Fibroblast of peridontal ligament (primary cell): Measurements from ENCODE around the gene CS.
"Not testable (repeated sequence)": the region's sequence is repeated elsewhere in the genome, so short reads cannot be mapped to it uniquely, and the experiment has no call there.

ENCODE experiments used
- DNase-seq: peaks from one replicate; pipeline ENCODE4 v3.0.0-alpha.2; 2010; ENCODE audit errors: extremely low read depth

Gene CS

GRCh38 chr12:56299853-56300643 lies at the start of gene CS:
TSS of gene CS (minus strand) at chr12:56300330. CDS start at chr12:56300201, 129 bp downstream.
- DNase-seq = peak; percentile 95

GRCh38 chr12:56348776-56349175 lies 48.6 kb upstream of the CS start:
- DNase-seq = no peak

- DNase-seq = not testable (repeated sequence)
Observed at GRCh38 chr12:56347255-56347654, 47.1 kb upstream of the CS start.

GRCh38 chr12:56346675-56347074 lies 46.5 kb upstream of the CS start:
- DNase-seq = no peak

GRCh38 chr12:56342290-56342689 lies 42.2 kb upstream of the CS start:
- DNase-seq = not testable (repeated sequence)

GRCh38 chr12:56341616-56342015 lies 41.5 kb upstream of the CS start:
- no peak for DNase-seq

- no peak for DNase-seq
Observed at GRCh38 chr12:56339158-56339422, 39.0 kb upstream of the CS start.

- DNase-seq = no peak
Observed at GRCh38 chr12:56338308-56339157, 38.4 kb upstream of the CS start, which contains the start of gene IL23A. TSS of gene IL23A (plus strand) at chr12:56338884. CDS start at chr12:56339045, 161 bp downstream.

GRCh38 chr12:56337753-56338251 lies 37.7 kb upstream of the CS start:
- DNase-seq = no peak

GRCh38 chr12:56336361-56337167 lies 36.4 kb upstream of the CS start:
- no peak for DNase-seq

GRCh38 chr12:56335527-56335926 lies 35.4 kb upstream of the CS start:
- not testable (repeated sequence) for DNase-seq

GRCh38 chr12:56334490-56334793 lies 34.3 kb upstream of the CS start:
- DNase-seq = no peak

GRCh38 chr12:56333679-56334489 lies 33.8 kb upstream of the CS start, which contains the start of gene PAN2:
TSS of gene PAN2 (minus strand) at chr12:56334000. CDS start at chr12:56333094, 906 bp downstream.
- peak; percentile 98 for DNase-seq

GRCh38 chr12:56333197-56333678 lies 33.1 kb upstream of the CS start:
- no peak for DNase-seq

- DNase-seq = no peak
Observed at GRCh38 chr12:56332512-56333196, 32.5 kb upstream of the CS start.

- no peak for DNase-seq
Observed at GRCh38 chr12:56330936-56331490, 30.9 kb upstream of the CS start.

GRCh38 chr12:56326533-56326932 lies 26.4 kb upstream of the CS start:
- no peak for DNase-seq

GRCh38 chr12:56326126-56326525 lies 26.0 kb upstream of the CS start:
- DNase-seq = no peak

GRCh38 chr12:56324206-56324605 lies 24.1 kb upstream of the CS start:
- no peak for DNase-seq

GRCh38 chr12:56321610-56322009 lies 21.5 kb upstream of the CS start:
- not testable (repeated sequence) for DNase-seq
